Lower lobe of right lung (tissue), 2 donors: Measurements from ENCODE around the gene POLR1A. TPM values are rescaled to one million over a fixed set of nuclear protein-coding genes. Genes with fewer than 3 reads are reported as not detected.
A peak's percentile ranks its signal among the peaks of the same experiment; 100 is the strongest.
"Not testable (repeated sequence)": the region's sequence is repeated elsewhere in the genome, so short reads cannot be mapped to it uniquely, and the experiment has no call there.

ENCODE experiments used
- ATAC-seq, 2 donors: fragments of 200-7000 bp; cut with Tn5 transposase; one replicate each; pipeline ENCODE4 v1.9.1; 2020 to 2022; ENCODE audit warnings: mild to moderate bottlenecking in 2 of 2, moderate library complexity in 2 of 2
- DNase-seq: peaks from one replicate; pipeline ENCODE4 v3.0.0-alpha.2; 2020
- H3K27ac ChIP-seq: fragments of 200-600 bp; one replicate; pipeline ENCODE4 v1.8.0; 2022
- H3K27me3 ChIP-seq: fragments of 200-600 bp; one replicate; pipeline ENCODE4 v1.8.0; 2022; ENCODE audit warnings: low read depth
- H3K36me3 ChIP-seq: fragments of 200-600 bp; one replicate; pipeline ENCODE4 v1.8.0; 2022; ENCODE audit warnings: mild to moderate bottlenecking
- H3K4me1 ChIP-seq: fragments of 200-600 bp; one replicate; pipeline ENCODE4 v1.8.0; 2022
- H3K4me3 ChIP-seq: fragments of 200-600 bp; one replicate; pipeline ENCODE4 v1.8.0; 2022; ENCODE audit warnings: mild to moderate bottlenecking
- H3K9me3 ChIP-seq: fragments of 200-600 bp; one replicate; pipeline ENCODE4 v1.8.0; 2022
- CTCF ChIP-seq: fragments of 200-600 bp; IDR thresholded peaks from one replicate; pipeline ENCODE4 v1.8.0; 2022; ENCODE audit warnings: antibody characterized with exemption, mild to moderate bottlenecking
- intact Hi-C: fragments of 100-400 bp; cut with DNase I; formaldehyde crosslinking; loops from one replicate; pipeline ENCODE4 v1.11.0; 2022
- total RNA-seq: library from RNA; stranded (reverse); fragmentation: NEBNext Ultra II Directional; extraction: Animal tissue kit (Norgen Biotek cat#: 25700); gene quantifications from one replicate; pipeline ENCODE4 v1.2.1, GENCODE V29; 2021
- donor health status: DM: no; HTN: yes; CAD: no; lungs with severe emphysema.

The POLR1A gene
- total RNA-seq, 1 donor from 2014 or later: 22.2 TPM

GRCh38 chr2:85992611-85993010 lies 113.1 kb downstream of the POLR1A start:
- H3K27me3 ChIP-seq: no peaks in the 10 kb centered on the region
- H3K4me1 ChIP-seq: peaks cover 59% of the 10 kb centered on the region
- H3K36me3 ChIP-seq: no peaks in the 10 kb centered on the region
- H3K4me3 ChIP-seq: no peak overlapping the region
- no peak for TF ChIP-seq CTCF
- H3K9me3 ChIP-seq: no peaks in the 10 kb centered on the region
- ATAC-seq (no peak), DNase-seq (no peak)
- H3K27ac ChIP-seq: no peak overlapping the region
- intact Hi-C loops: no loop called here

- H3K27ac ChIP-seq, H3K36me3 ChIP-seq, intact Hi-C loops, DNase-seq, H3K27me3 ChIP-seq, H3K9me3 ChIP-seq, H3K4me3 ChIP-seq, ATAC-seq: not testable (repeated sequence)
- H3K4me1 ChIP-seq: peaks cover 56% of the 10 kb centered on the region
Measured at GRCh38 chr2:85992053-85992452, 113.6 kb downstream of the POLR1A start.

GRCh38 chr2:85990084-85990483 lies 115.6 kb downstream of the POLR1A start:
- ATAC-seq: no peak
- intact Hi-C loops: no loop called here
- H3K36me3 ChIP-seq: no peaks in the 10 kb centered on the region
- H3K4me1 ChIP-seq: peaks cover 40% of the 10 kb centered on the region
- no peak overlapping the region for H3K27ac ChIP-seq
- H3K4me3 ChIP-seq: no peak overlapping the region
- no peaks in the 10 kb centered on the region for H3K27me3 ChIP-seq
- no peak for TF ChIP-seq CTCF
- no peaks in the 10 kb centered on the region for H3K9me3 ChIP-seq
- no peak for DNase-seq

GRCh38 chr2:85989288-85989865 lies 116.3 kb downstream of the POLR1A start:
- Histone ChIP-seq H3K27me3 (no peaks in the 10 kb centered on the region), H3K4me3 (no peak overlapping the region), H3K36me3 (no peaks in the 10 kb centered on the region), H3K9me3 (no peaks in the 10 kb centered on the region), H3K27ac (no peak overlapping the region), H3K4me1 (peaks cover 33% of the 10 kb centered on the region)
- no peak for DNase-seq
- intact Hi-C loops: no loop called here
- TF ChIP-seq CTCF: no peak
- ATAC-seq: no peak

GRCh38 chr2:85988914-85989270 lies 116.8 kb downstream of the POLR1A start:
- Histone ChIP-seq H3K4me1 (peaks cover 28% of the 10 kb centered on the region), H3K9me3 (no peaks in the 10 kb centered on the region), H3K27me3 (no peaks in the 10 kb centered on the region), H3K36me3 (no peaks in the 10 kb centered on the region), H3K27ac (no peak overlapping the region), H3K4me3 (no peak overlapping the region)
- ATAC-seq (no peak), DNase-seq (no peak)
- no peak for TF ChIP-seq CTCF
- intact Hi-C loops: no loop called here

GRCh38 chr2:85988175-85988913 lies 117.3 kb downstream of the POLR1A start:
- Histone ChIP-seq H3K27me3 (no peaks in the 10 kb centered on the region), H3K4me3 (no peak overlapping the region), H3K36me3 (no peaks in the 10 kb centered on the region), H3K9me3 (no peaks in the 10 kb centered on the region), H3K4me1 (peaks cover 22% of the 10 kb centered on the region), H3K27ac (peak overlapping the region; percentile 58)
- intact Hi-C loops: no loop called here
- TF ChIP-seq CTCF: no peak
- DNase-seq: no peak
- ATAC-seq: peak; percentile 19 to 44
